Measurements from ENCODE around the gene SAMSN1. TPM values are rescaled to one million over a fixed set of nuclear protein-coding genes. Genes with fewer than 3 reads are reported as not detected.

SAMSN1 gene
- total RNA-seq, 1 experiment from 2014 or later: not detected

Other genes starting within 250 kb of the SAMSN1 start
- gene HSPA13, start 163.2 kb downstream of the SAMSN1 start, total RNA-seq (2014; rRNA removed; shearing (Covaris generic)): 84.8 and 107 TPM in 2 replicates

All from M059J (cell line).